HEK293T (cell line): ENCODE data around the gene EFCAB7.

ENCODE experiments used
- CTCF ChIA-PET: fragments of 350-600 bp; formaldehyde crosslinking; extraction: SDS; loops from one replicate; lab custom pipeline; 2021; ENCODE audit warnings: antibody characterized with exemption, inconsistent platforms; lab: Yijun Ruan, JAX
- POLR2A ChIA-PET: fragments of 350-600 bp; formaldehyde crosslinking; extraction: SDS; loops from one replicate; lab custom pipeline; 2020; ENCODE audit warnings: antibody characterized with exemption, inconsistent platforms; lab: Yijun Ruan, JAX
- DNase-seq: peaks from one replicate; pipeline ENCODE4 v3.0.0; 2012; ENCODE audit warnings: mixed read lengths; ENCODE audit errors: extremely low spot score
- ARNT ChIP-seq: fragments of 450-650 bp; IDR thresholded peaks from 2 replicates; pipeline ENCODE4 v1.6.1; 2017; ENCODE audit warnings: mild to moderate bottlenecking
- BHLHE40 ChIP-seq: fragments of 450-650 bp; IDR thresholded peaks from 2 replicates; pipeline ENCODE4 v1.6.1; 2016; ENCODE audit warnings: mild to moderate bottlenecking, moderate library complexity, borderline replicate concordance
- CTBP1 ChIP-seq: fragments of 450-650 bp; IDR thresholded peaks from 2 replicates; pipeline ENCODE4 v1.6.1; 2016; ENCODE audit warnings: borderline replicate concordance
- ELF4 ChIP-seq: fragments of 450-650 bp; IDR thresholded peaks from 2 replicates; pipeline ENCODE4 v1.6.1; 2017; ENCODE audit warnings: antibody characterized with exemption
- FOXA1 ChIP-seq: fragments of 450-650 bp; IDR thresholded peaks from 2 replicates; pipeline ENCODE4 v1.6.1; 2016; ENCODE audit warnings: mild to moderate bottlenecking
- FOXK2 ChIP-seq: fragments of 450-650 bp; IDR thresholded peaks from 2 replicates; pipeline ENCODE4 v1.6.1; 2016; ENCODE audit warnings: mild to moderate bottlenecking
- FOXM1 ChIP-seq: fragments of 450-650 bp; IDR thresholded peaks from 2 replicates; pipeline ENCODE4 v1.6.1; 2017; ENCODE audit warnings: mild to moderate bottlenecking, borderline replicate concordance
- HDGF ChIP-seq: fragments of 450-650 bp; IDR thresholded peaks from 2 replicates; pipeline ENCODE4 v1.6.1; 2017; ENCODE audit warnings: antibody characterized with exemption, borderline replicate concordance
- L3MBTL2 ChIP-seq: fragments of 450-650 bp; conservative IDR thresholded peaks from 2 replicates; pipeline ENCODE4 v1.6.1; 2016; ENCODE audit warnings: mild to moderate bottlenecking
- LEF1 ChIP-seq: fragments of 450-650 bp; IDR thresholded peaks from 2 replicates; pipeline ENCODE4 v1.6.1; 2017; ENCODE audit warnings: mild to moderate bottlenecking, borderline replicate concordance
- NFRKB ChIP-seq: fragments of 450-650 bp; IDR thresholded peaks from 2 replicates; pipeline ENCODE4 v1.6.1; 2016; ENCODE audit warnings: mild to moderate bottlenecking, moderate library complexity
- SP1 ChIP-seq: fragments of 450-650 bp; IDR thresholded peaks from 2 replicates; pipeline ENCODE4 v1.6.1; 2017
- SUZ12 ChIP-seq: fragments of 450-650 bp; IDR thresholded peaks from 2 replicates; pipeline ENCODE4 v1.6.1; 2016; ENCODE audit warnings: mild to moderate bottlenecking
- TARDBP ChIP-seq: fragments of 450-650 bp; IDR thresholded peaks from 2 replicates; pipeline ENCODE4 v1.6.1; 2016
- ZNF384 ChIP-seq: fragments of 450-650 bp; IDR thresholded peaks from 2 replicates; pipeline ENCODE4 v1.6.1; 2016
- TF ChIP-seq, protein P1 (sequence below): fragments of 450-650 bp; IDR thresholded peaks from 2 replicates; pipeline ENCODE4 v1.6.1; 2016

EFCAB7 gene

DNA sequence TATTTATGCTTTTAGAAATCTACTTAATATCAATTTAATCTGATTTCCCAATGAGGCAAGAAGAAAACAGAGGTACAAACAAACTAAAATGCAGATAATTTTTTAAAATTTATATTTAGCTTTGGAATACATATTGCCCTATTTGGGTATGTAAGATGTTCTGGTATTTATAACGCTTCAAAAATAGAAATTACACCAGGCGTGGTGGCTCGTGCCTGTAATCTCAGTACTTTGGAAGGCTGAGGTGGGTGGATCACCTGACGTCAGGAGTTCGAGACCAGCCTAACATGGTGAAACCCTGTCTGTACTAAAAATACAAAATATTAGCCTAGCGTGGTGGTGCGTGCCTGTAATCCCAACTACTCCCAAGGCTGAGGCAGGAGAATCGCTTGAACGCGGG is 13.6 kb upstream of the EFCAB7 start:
- TF ChIP-seq FOXK2 = no peak
- no peak for TF ChIP-seq CTBP1
- no peak for TF ChIP-seq ARNT
- no peak for TF ChIP-seq HDGF
- TF ChIP-seq NFRKB = no peak

DNA sequence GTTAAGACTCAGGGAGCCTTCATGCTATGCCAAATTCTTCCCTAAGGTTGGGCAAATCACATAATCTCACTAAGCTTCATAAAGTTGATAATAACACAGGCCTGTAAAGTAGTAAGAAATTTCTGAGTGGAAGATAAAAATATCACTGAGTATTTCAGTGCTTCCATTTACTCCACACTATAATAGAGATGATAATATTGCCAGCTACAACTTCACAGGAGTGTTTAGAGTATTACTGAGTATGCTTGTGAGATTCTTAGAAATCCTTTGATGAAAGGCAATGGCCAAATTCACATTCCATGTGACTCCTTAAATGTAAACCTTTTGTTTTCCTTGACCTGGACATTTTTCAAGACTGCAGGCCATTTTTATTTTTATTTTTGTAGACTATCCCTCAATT is 10.7 kb upstream of the EFCAB7 start:
- no peak for TF ChIP-seq ZNF384
- TF ChIP-seq NFRKB = no peak
- no peak for TF ChIP-seq FOXA1
- no peak for TF ChIP-seq SUZ12
- no peak for TF ChIP-seq HDGF
- no peak for TF ChIP-seq FOXM1
- no peak for TF ChIP-seq ELF4
- no peak for TF ChIP-seq FOXK2
- TF ChIP-seq TARDBP = no peak
- TF ChIP-seq L3MBTL2 = no peak
- no peak for TF ChIP-seq BHLHE40
- TF ChIP-seq, protein P1, sequence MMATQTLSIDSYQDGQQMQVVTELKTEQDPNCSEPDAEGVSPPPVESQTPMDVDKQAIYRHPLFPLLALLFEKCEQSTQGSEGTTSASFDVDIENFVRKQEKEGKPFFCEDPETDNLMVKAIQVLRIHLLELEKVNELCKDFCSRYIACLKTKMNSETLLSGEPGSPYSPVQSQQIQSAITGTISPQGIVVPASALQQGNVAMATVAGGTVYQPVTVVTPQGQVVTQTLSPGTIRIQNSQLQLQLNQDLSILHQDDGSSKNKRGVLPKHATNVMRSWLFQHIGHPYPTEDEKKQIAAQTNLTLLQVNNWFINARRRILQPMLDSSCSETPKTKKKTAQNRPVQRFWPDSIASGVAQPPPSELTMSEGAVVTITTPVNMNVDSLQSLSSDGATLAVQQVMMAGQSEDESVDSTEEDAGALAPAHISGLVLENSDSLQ = no peak
- no peak for TF ChIP-seq CTBP1
- no peak for TF ChIP-seq ARNT
- no peak for TF ChIP-seq SP1
- TF ChIP-seq LEF1 = no peak
- no peak for DNase-seq
- ChIA-PET POLR2A (interaction anchor here (1.3 kb wide), 1 partner anchor 11 kb away, joined by 4 read pairs; the partner anchor contains the start of genes EFCAB7 and ITGB3BP), CTCF (no interaction called here)

More for the DNA sequence above, 13.6 kb upstream of the EFCAB7 start:
- no peak for DNase-seq
- ChIA-PET CTCF (no interaction called here), POLR2A (no interaction called here)

DNA sequence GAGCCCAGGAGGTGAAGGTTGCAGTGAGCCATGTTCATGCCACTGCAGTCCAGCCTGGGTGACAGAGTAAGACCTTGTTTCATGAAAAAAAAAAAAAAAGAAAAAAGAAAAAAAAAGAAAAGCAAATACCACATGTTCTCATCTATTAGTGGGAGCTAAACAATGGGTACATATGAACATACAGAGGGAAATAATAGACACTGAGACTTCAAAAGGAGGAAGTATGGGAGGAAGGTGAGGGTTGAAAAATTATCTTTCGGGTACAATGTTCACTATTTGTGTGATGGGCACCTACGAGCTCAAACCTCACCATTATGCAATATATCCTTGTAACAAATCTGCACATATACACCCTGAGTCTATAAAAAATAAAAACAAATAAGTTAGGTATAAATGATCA is 6.7 kb upstream of the EFCAB7 start:
- ChIA-PET CTCF (no interaction called here), POLR2A (no interaction called here)
- DNase-seq = no peak
- TF ChIP-seq FOXM1 (no peak), FOXK2 (no peak), SUZ12 (no peak), LEF1 (no peak), L3MBTL2 (no peak), ZNF384 (peak; percentile 52), TARDBP (no peak)

DNA sequence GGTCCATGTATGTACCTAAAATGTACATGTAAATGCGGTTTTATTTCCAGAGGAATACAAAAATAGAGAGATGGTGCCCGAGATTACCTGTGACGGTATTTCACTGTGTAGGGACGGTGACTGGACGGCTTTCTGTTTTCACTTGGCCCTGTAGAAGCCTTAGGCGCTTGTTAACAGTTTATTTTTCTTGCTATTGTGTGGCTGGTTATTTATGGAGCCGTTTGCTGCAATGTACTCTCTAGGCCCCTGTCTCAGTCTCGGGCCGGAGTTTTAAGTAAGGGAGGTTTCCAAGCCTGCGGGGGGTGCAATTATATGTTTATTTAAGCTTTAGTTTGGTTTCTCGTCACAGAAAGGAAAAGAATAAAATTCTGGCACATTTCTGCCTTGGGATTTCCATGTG is 413 bp downstream of the EFCAB7 start:
- TF ChIP-seq ELF4 = no peak
- no peak for TF ChIP-seq SUZ12
- TF ChIP-seq ARNT = no peak
- TF ChIP-seq FOXA1 = no peak
- no peak for TF ChIP-seq FOXM1

DNA sequence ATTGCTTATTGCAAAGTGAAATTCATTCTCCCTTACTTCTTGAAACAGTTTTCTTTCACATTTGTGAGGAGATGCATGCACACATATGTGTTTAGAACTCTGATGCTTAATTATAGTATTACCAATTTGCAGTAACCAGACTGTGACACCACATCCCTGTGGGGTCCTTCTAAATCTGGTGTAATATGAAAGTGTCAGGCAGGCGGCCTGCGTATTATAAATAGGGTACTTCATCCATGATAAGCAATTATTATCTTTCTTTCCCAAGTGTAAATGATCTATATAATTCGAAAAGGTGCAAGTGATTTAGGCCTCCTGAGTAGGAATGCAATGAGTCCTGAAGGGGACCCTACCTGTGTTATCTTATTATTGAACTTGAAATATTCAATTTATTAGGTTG is 876 bp downstream of the EFCAB7 start:
- TF ChIP-seq, protein P1 = no peak
- TF ChIP-seq ARNT = no peak
- no peak for TF ChIP-seq LEF1
- no peak for TF ChIP-seq L3MBTL2
- TF ChIP-seq ELF4 = no peak
- no peak for TF ChIP-seq CTBP1
- no peak for TF ChIP-seq SUZ12
- TF ChIP-seq FOXK2 = no peak
- TF ChIP-seq FOXA1 = no peak
- TF ChIP-seq ZNF384 = no peak
- no peak for TF ChIP-seq BHLHE40
- TF ChIP-seq SP1 = no peak
- no peak for TF ChIP-seq FOXM1
- TF ChIP-seq NFRKB = no peak
- TF ChIP-seq HDGF = no peak
- TF ChIP-seq TARDBP = no peak
- POLR2A ChIA-PET = interaction anchor here (1.6 kb wide), 2 partner anchors 11 to 14 kb away, joined by 4 to 6 read pairs; no protein-coding TSS in a partner anchor
- CTCF ChIA-PET = interaction anchor here (0.7 kb wide), 1 partner anchor 197 kb away, joined by 4 read pairs; no protein-coding TSS in a partner anchor
- no peak for DNase-seq

More for the DNA sequence above, 413 bp downstream of the EFCAB7 start:
- CTCF ChIA-PET = interaction anchor here (0.6 kb wide), 2 partner anchors 55 to 719 kb away, joined by 3 to 7 read pairs; no protein-coding TSS in a partner anchor
- POLR2A ChIA-PET = interaction anchor here (1.1 to 1.6 kb wide), 3 partner anchors 11 to 156 kb away, joined by 4 to 6 read pairs (median 4); no protein-coding TSS in a partner anchor
- DNase-seq = peak; percentile 34

DNA sequence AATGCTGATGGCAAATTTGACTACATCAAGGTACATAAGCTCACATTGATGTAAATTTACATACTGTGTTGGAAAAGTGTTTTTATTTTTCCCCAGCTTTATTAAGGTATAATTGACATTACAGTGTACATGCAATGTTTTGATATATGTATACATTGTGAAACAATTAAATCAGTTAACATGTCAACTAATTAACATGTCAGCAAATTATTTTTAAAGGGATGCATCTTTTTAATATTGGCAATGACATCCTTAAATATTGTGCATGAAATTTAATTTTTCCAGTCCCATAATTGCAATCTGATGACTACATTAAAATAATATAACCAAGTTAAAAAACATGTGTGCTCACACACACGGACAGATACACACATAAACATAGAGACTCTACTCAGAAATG is 9.4 kb downstream of the EFCAB7 start:
- ChIA-PET CTCF (no interaction called here), POLR2A (no interaction called here)
- TF ChIP-seq HDGF (no peak), SUZ12 (no peak), FOXA1 (no peak), TARDBP (no peak), ARNT (no peak), FOXM1 (no peak), LEF1 (no peak), SP1 (no peak), NFRKB (no peak), FOXK2 (no peak), L3MBTL2 (no peak), ZNF384 (no peak), ELF4 (no peak)
- no peak for DNase-seq

DNA sequence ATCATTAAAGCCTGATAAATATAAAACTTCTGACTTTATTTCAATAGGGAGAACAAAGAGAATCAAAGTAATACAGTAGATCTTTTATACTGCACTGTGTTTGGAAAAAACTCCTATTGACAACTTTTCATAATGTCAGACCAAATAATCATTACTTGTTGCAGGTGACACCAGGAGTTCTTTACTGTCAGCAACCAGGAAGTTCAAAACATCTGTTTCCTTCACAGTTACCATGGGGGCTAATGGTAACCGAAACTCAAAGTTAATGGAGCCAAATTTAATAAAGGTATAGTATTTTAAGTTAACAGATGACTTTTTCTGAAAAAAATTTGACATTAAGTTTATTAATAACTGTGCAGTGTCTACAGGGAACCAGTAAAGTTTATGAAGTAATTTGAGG is 10.6 kb downstream of the EFCAB7 start:
- TF ChIP-seq NFRKB = no peak
- TF ChIP-seq CTBP1 = no peak
- no peak for TF ChIP-seq BHLHE40
- TF ChIP-seq ZNF384 = no peak
- no peak for TF ChIP-seq LEF1
- no peak for TF ChIP-seq ARNT
- no peak for TF ChIP-seq FOXM1
- TF ChIP-seq L3MBTL2 = no peak
- no peak for TF ChIP-seq SP1
- TF ChIP-seq, protein P1 = no peak
- TF ChIP-seq SUZ12 = no peak
- no peak for TF ChIP-seq TARDBP
- TF ChIP-seq FOXK2 = no peak
- TF ChIP-seq HDGF = no peak
- TF ChIP-seq ELF4 = no peak
- TF ChIP-seq FOXA1 = no peak
- ChIA-PET POLR2A (no interaction called here), CTCF (interaction anchor here (0.7 kb wide), 1 partner anchor 12 kb away, joined by 4 read pairs; no protein-coding TSS in a partner anchor)
- no peak for DNase-seq
